Measurements from ENCODE around the gene NAA35. TPM values are rescaled to one million over a fixed set of nuclear protein-coding genes. Genes with fewer than 3 reads are reported as not detected.
"Not testable (repeated sequence)": the region's sequence is repeated elsewhere in the genome, so short reads cannot be mapped to it uniquely, and the experiment has no call there.

Gene NAA35
- total RNA-seq, 1 donor from 2014 or later, result 14.8 TPM

DNA sequence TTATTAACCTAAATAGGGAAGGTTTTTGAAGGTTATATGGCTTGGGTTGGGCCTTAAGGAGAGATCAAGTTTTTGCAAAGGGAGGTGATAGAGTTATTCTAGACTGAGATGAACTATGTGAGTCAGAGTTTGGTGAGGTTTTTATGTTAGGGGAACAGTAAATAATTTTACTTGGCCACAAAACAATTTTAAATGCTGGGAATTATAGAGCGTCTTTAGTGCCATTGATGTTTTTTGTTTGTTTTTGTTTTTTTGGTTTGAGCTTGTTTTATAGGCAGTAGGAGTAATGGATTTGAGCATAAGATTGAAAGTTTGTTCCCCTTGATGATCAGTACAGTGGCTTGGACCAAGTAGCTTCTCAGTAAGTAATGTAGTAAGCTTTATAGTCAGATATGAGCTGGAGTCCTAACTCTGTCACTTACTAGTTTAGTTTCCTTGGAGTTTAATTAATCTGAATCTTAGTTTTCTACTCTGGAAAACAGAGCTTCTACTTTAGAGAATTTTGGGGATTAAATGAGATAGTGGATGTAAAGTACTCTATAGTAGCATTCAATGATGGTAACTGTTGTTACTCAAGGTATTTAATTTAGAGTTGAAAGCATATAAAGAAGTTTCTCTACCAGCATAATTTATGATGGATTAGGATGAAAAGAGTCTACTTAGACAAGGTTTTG is 2.9 kb downstream of the NAA35 start:
- DNase-seq (ENCODE audit: extremely low read depth, low read depth, low spot score), result no peak

- no peak for DNase-seq (ENCODE audit: extremely low read depth, low read depth, low spot score)
Observed at GRCh38 chr9:85944672-85945071, 3.7 kb downstream of the NAA35 start.

- no peak for DNase-seq (ENCODE audit: extremely low read depth, low read depth, low spot score)
Observed at GRCh38 chr9:85949586-85950335, 8.8 kb downstream of the NAA35 start.

DNA sequence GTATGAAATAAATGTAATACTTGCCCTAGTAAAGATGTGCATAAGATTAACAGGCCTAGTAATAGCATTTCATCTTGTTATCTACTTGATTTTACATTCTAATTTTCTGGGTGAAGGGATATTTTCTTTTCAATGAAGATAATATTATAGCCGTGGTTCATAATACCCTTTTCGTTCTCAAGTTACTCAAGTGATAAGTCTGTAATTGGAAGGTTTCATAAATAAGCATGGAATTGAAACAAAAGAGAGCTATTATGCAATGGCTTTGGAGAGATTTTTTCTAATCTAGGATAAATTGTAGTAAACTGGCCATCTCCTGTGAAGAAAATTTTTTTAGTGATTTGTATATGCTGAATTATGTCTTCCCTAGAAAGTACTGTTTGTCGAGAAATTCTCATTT is 19.0 kb downstream of the NAA35 start:
- DNase-seq (ENCODE audit: extremely low read depth, low read depth, low spot score), result no peak

GRCh38 chr9:85960688-85961093 is 19.7 kb downstream of the NAA35 start:
- no peak for DNase-seq (ENCODE audit: extremely low read depth, low read depth, low spot score)

- DNase-seq (ENCODE audit: extremely low read depth, low read depth, low spot score), result no peak
Observed at GRCh38 chr9:85964526-85964925, 23.6 kb downstream of the NAA35 start.

DNA sequence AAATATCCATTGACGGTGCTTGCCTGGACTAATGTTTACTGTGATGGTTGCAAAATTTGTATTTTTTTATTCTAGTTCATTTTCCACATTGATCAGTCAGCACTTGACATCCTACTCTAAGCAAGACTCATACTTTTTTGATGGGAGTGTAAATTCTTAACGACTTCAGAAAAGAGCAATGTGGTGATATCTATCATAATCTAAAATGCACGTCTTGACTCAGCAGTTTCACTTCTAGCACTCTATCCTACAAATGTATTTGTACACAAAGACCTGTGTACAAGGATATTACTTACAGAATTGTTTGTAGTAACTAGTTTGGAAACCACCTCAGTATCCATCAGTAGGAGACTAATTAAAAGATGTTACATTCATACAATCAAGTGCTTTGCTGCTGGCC is 24.0 kb downstream of the NAA35 start:
- no peak for DNase-seq (ENCODE audit: extremely low read depth, low read depth, low spot score)

GRCh38 chr9:85969727-85970126 is 28.8 kb downstream of the NAA35 start:
- DNase-seq (ENCODE audit: extremely low read depth, low read depth, low spot score), result no peak

GRCh38 chr9:85971731-85972130 is 30.8 kb downstream of the NAA35 start:
- DNase-seq (ENCODE audit: extremely low read depth, low read depth, low spot score), result no peak

DNA sequence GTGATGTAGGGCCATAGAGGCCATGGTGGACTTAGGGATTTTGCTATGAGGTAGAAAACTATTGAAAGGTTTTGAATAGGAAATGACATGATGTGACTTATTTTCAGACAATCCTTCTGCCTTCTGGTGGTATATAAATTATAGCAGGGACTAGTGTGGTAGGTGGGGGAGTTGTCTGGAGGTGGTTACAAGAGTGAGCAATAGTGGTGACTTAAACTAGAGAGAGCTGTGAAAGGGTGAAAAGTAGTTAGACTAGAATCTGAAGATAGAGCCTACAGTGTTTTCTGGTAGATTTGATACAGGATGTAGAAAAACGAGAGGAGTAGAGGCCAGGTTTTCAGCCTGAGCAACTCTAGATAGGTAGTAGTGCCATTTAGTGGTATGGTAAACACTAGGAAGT is 32.3 kb downstream of the NAA35 start:
- DNase-seq (ENCODE audit: extremely low read depth, low read depth, low spot score), result no peak

DNA sequence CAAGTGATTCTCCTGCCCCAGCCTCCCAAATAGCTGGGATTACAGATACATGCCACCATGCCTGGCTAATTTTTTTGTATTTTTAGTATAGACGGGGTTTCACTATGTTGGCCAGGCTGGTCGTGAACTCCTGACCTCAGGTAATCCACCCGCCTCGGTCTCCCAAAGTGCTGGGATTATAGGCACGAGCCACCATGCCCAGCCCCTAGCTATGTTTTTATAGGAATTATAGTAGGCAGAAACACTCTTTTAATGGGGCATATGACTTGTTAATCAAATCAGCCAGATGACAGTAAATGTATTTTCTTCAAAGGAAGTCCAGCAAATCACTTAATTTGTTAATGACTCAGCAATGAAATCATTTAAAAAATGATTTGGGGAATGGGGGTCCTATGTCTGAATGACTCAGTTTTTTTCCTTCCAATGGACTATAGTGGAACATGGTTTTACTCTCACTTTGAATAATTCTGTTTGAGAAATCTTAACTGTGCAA is 33.2 kb downstream of the NAA35 start:
- not testable (repeated sequence) for DNase-seq (ENCODE audit: extremely low read depth, low read depth, low spot score)

DNA sequence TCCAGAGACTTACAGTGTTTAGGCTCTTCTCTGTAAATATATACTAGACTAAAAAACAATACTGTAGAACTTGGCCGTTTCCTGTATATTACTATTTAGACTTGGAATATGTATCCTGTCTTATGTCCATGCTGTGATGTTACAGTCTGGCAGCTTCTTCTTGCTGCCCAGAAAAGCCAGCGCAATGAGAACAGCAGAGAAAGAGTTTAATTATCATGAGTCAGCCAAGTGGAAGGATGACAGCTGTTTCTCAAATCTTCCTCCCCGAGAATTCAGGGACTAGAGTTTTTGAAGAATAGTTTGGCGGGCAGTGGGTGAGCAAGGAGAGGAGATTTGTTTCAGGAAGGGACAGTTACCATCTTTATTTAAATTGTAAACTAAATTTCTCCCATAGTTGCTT is 37.5 kb downstream of the NAA35 start:
- no peak for DNase-seq (ENCODE audit: extremely low read depth, low read depth, low spot score)

DNA sequence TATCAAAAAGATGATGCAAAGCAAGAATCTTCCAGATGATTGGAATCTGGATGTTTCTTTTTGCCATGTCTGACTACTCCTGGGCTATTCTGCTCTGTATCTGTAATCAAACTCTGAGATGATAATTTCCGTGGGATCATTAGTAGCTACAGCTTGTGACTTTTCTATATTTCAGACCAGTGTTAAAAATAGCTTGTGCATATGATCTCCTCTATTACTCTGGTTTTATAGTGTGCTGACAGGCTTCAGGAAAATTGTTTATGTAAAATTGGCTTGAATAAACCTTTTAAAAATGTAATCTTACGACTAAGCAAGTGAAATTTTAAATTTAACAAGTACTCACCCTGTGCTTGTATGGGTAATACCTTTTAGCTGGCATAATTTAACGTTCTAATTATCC is 40.4 kb downstream of the NAA35 start:
- DNase-seq (ENCODE audit: extremely low read depth, low read depth, low spot score), result no peak

GRCh38 chr9:85984457-85984856 is 43.5 kb downstream of the NAA35 start:
- no peak for DNase-seq (ENCODE audit: extremely low read depth, low read depth, low spot score)

- DNase-seq (ENCODE audit: extremely low read depth, low read depth, low spot score), result no peak
Observed at GRCh38 chr9:85987236-85987635, 46.3 kb downstream of the NAA35 start.

GRCh38 chr9:85994191-85994590 is 53.2 kb downstream of the NAA35 start:
- DNase-seq (ENCODE audit: extremely low read depth, low read depth, low spot score), result no peak

- DNase-seq (ENCODE audit: extremely low read depth, low read depth, low spot score), result no peak
Observed at GRCh38 chr9:85995097-85995496, 54.2 kb downstream of the NAA35 start.

GRCh38 chr9:85995599-85995998 is 54.7 kb downstream of the NAA35 start:
- no peak for DNase-seq (ENCODE audit: extremely low read depth, low read depth, low spot score)

- DNase-seq (ENCODE audit: extremely low read depth, low read depth, low spot score), result no peak
Observed at GRCh38 chr9:86005253-86005775, 64.4 kb downstream of the NAA35 start.

DNA sequence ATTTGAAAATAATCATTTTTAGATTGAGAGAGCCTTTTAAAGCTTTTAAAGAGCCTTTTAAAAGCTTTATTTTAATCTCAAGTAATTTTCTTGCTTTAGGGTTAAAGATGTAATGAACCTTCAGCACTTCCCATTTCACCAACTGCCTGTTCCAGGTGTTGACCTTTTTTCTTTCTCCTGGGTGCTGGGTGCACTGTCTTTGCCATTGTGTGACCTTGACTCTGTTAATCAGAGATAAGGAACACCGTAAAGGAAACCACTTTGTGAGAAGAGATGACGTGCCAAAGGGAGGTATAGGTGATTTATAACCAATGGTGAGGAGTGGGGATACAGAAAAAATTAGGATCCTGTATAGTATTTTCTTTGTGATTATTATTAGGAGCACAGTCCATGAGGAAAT is 68.2 kb downstream of the NAA35 start:
- no peak for DNase-seq (ENCODE audit: extremely low read depth, low read depth, low spot score)

GRCh38 chr9:86020731-86021130 is 79.8 kb downstream of the NAA35 start:
- no peak for DNase-seq (ENCODE audit: extremely low read depth, low read depth, low spot score)

DNA sequence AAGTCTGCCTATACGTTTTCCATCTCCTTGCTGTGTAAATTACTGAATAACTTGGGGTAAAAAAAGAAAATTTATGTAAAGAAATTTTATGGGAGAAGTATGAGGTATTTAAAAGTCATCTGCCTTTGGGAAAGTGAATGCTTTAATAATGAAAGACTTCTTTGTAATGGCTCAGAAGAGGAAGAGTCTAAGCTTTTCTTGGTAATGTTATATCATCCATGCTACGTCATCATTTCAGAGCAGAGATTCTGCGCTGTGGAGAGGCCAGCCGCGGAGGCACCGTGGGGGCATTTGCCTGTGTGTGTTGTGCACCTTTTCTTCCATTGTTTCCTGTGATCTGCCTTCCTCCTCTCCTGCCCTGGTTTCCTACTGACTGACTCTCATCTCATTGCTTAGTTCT is 80.2 kb downstream of the NAA35 start:
- DNase-seq (ENCODE audit: extremely low read depth, low read depth, low spot score), result no peak

Data from glomerular endothelial cell (primary cell).